PC-3 (cell line): Measurements from ENCODE around the gene CHFR. TPM values are rescaled to one million over a fixed set of nuclear protein-coding genes. Genes with fewer than 3 reads are reported as not detected.

Source experiments
- ATAC-seq: fragments of 200-7000 bp; cut with Tn5 transposase; 2 replicates; pipeline ENCODE4 v1.9.1; 2020; ENCODE audit warnings: mild to moderate bottlenecking, moderate library complexity
- BruUV-seq: library from RNA; stranded (reverse); fragments of 400-500 nt; replicated peaks from 2 replicates; lab custom pipeline; 2021; lab: Mats Ljungman, UMichigan
- CTCF ChIA-PET: fragments of 300-600 bp; sonication (Branson Sonifier 250); formaldehyde crosslinking; loops from one replicate; lab custom pipeline; 2022; ENCODE audit warnings: antibody characterized with exemption; lab: Charles Lee
- POLR2A ChIA-PET: fragments of 300-600 bp; sonication (Branson Sonifier 250); formaldehyde crosslinking; loops from one replicate; lab custom pipeline; 2022; ENCODE audit warnings: antibody characterized with exemption; ENCODE audit not compliant: unreplicated experiment; lab: Charles Lee
- DNase-seq: peaks from one replicate; pipeline ENCODE4 v3.0.0-alpha.2; 2015
- H2AFZ ChIP-seq: fragments of 300-600 bp; sonication (generic); 2 replicates; pipeline ENCODE4 v1.6.0; 2016; ENCODE audit warnings: antibody characterized with exemption, low read length
- H3F3A ChIP-seq: fragments of 300-600 bp; sonication (generic); one replicate; pipeline ENCODE4 v1.6.0; 2017; ENCODE audit warnings: antibody characterized with exemption, low read length, control low read depth, mild to moderate bottlenecking; ENCODE audit not compliant: unreplicated experiment
- H3K27ac ChIP-seq: fragments of 300-600 bp; sonication (generic); 2 replicates; pipeline ENCODE4 v1.5.1; 2016; ENCODE audit warnings: mild to moderate bottlenecking, low read length
- H3K27me3 ChIP-seq: fragments of 300-600 bp; sonication (generic); 2 replicates; pipeline ENCODE4 v1.6.1; 2016; ENCODE audit warnings: low read length, mixed read lengths
- H3K36me3 ChIP-seq: fragments of 300-600 bp; sonication (generic); 2 replicates; pipeline ENCODE4 v1.6.1; 2016; ENCODE audit warnings: low read depth, mixed run types, low read length, mixed read lengths
- H3K4me1 ChIP-seq: fragments of 300-600 bp; sonication (generic); 2 replicates; pipeline ENCODE4 v1.5.1; 2016; ENCODE audit warnings: low read length; ENCODE audit not compliant: insufficient read depth
- H3K4me2 ChIP-seq: fragments of 300-600 bp; sonication (generic); 2 replicates; pipeline ENCODE4 v1.6.0; 2016; ENCODE audit warnings: low read length
- H3K4me3 ChIP-seq: fragments of 300-600 bp; sonication (generic); 2 replicates; pipeline ENCODE4 v1.5.1; 2016; ENCODE audit warnings: mild to moderate bottlenecking, low read length, mixed read lengths
- H3K79me2 ChIP-seq: fragments of 300-600 bp; sonication (generic); 2 replicates; pipeline ENCODE4 v1.6.1; 2017; ENCODE audit warnings: low read length, mixed read lengths
- H3K9ac ChIP-seq: fragments of 300-600 bp; sonication (generic); 2 replicates; pipeline ENCODE4 v1.6.0; 2016; ENCODE audit warnings: mild to moderate bottlenecking, low read length
- H3K9me2 ChIP-seq: fragments of 300-600 bp; sonication (generic); replicated peaks from 2 replicates; pipeline ENCODE4 v1.6.1; 2016; ENCODE audit warnings: mixed run types, low read length, mixed read lengths
- H3K9me3 ChIP-seq: fragments of 300-600 bp; sonication (generic); 2 replicates; pipeline ENCODE4 v1.6.1; 2016; ENCODE audit warnings: low read length, mixed read lengths
- H4K20me1 ChIP-seq: fragments of 300-600 bp; sonication (generic); 2 replicates; pipeline ENCODE4 v1.6.1; 2016; ENCODE audit warnings: low read length, mixed read lengths
- CTCF ChIP-seq: fragments of 300-600 bp; sonication (generic); conservative IDR thresholded peaks from 2 replicates; pipeline ENCODE4 v1.5.1; 2017; ENCODE audit warnings: antibody characterized with exemption, low read depth, mild to moderate bottlenecking, low read length
- EZH2 ChIP-seq: fragments of 300-600 bp; sonication (generic); IDR thresholded peaks from one replicate; pipeline ENCODE4 v1.6.1; 2017; ENCODE audit warnings: antibody characterized with exemption, mild to moderate bottlenecking, low read length; ENCODE audit not compliant: unreplicated experiment
- EZH2phosphoT487 ChIP-seq: fragments of 300-600 bp; sonication (generic); IDR thresholded peaks from 2 replicates; pipeline ENCODE4 v1.6.1; 2018; ENCODE audit warnings: mild to moderate bottlenecking, antibody characterized with exemption, low read length, borderline replicate concordance
- intact Hi-C: fragments of 100-400 bp; cut with micrococcal nuclease; formaldehyde crosslinking; loops from 2 replicates; pipeline ENCODE4 v1.9.0; 2023
- total RNA-seq: library from RNA; depleted of rRNA; stranded (reverse); fragments of >200 nt; gene quantifications from 2 replicates; pipeline ENCODE4 v1.2.3, GENCODE V29; 2014

The CHFR gene
- total RNA-seq, 1 experiment from 2014 or later: 23.3 TPM

GRCh38 chr12:132803888-132804287 lies 83.5 kb downstream of the CHFR start:
- Histone ChIP-seq H3K9me3 (no peaks in the 10 kb centered on the region), H3F3A (no peaks in the 10 kb centered on the region), H3K27ac (no peak overlapping the region), H4K20me1 (peaks cover 24% of the 10 kb centered on the region), H3K27me3 (no peaks in the 10 kb centered on the region), H3K4me3 (no peak overlapping the region), H3K9me2 (no peaks in the 10 kb centered on the region), H3K36me3 (peaks cover 76% of the 10 kb centered on the region), H3K9ac (no peak overlapping the region), H3K4me1 (no peaks in the 10 kb centered on the region), H3K79me2 (peaks cover 30% of the 10 kb centered on the region), H3K4me2 (no peak overlapping the region), H2AFZ (no peak overlapping the region)
- BruUV-seq: no TSS peak
- no peak for TF ChIP-seq EZH2phosphoT487
- no peak for TF ChIP-seq CTCF
- intact Hi-C loops: no loop called here
- DNase-seq: no peak
- ATAC-seq: no peak
- ChIA-PET POLR2A (no interaction called here), CTCF (no interaction called here)

- Histone ChIP-seq H4K20me1 (peaks cover 19% of the 10 kb centered on the region), H3K27me3 (no peaks in the 10 kb centered on the region), H3F3A (no peaks in the 10 kb centered on the region), H3K27ac (no peak overlapping the region), H2AFZ (no peak overlapping the region), H3K36me3 (peaks cover 76% of the 10 kb centered on the region), H3K4me3 (no peak overlapping the region), H3K9ac (no peak overlapping the region), H3K9me2 (no peaks in the 10 kb centered on the region), H3K4me2 (no peak overlapping the region), H3K9me3 (no peaks in the 10 kb centered on the region), H3K79me2 (peaks cover 30% of the 10 kb centered on the region), H3K4me1 (no peaks in the 10 kb centered on the region)
- no peak for DNase-seq
- no peak for ATAC-seq
- CTCF ChIA-PET: no interaction called here
- BruUV-seq: no TSS peak
- TF ChIP-seq EZH2: no peak
- TF ChIP-seq CTCF: no peak
- TF ChIP-seq EZH2phosphoT487: no peak
- POLR2A ChIA-PET: no interaction called here
- intact Hi-C loops: no loop called here
Observed at GRCh38 chr12:132803125-132803524, 84.3 kb downstream of the CHFR start.

- Histone ChIP-seq H3K27me3 (no peaks in the 10 kb centered on the region), H3K4me3 (no peak overlapping the region), H3K36me3 (peaks cover 78% of the 10 kb centered on the region), H3K27ac (no peak overlapping the region), H3K79me2 (peaks cover 23% of the 10 kb centered on the region), H3K9ac (no peak overlapping the region), H4K20me1 (peaks cover 14% of the 10 kb centered on the region), H3K4me1 (no peaks in the 10 kb centered on the region), H3K4me2 (no peak overlapping the region), H3K9me2 (no peaks in the 10 kb centered on the region), H3K9me3 (no peaks in the 10 kb centered on the region), H2AFZ (no peak overlapping the region), H3F3A (no peaks in the 10 kb centered on the region)
- ATAC-seq: no peak
- BruUV-seq: no TSS peak
- intact Hi-C loops: no loop called here
- CTCF ChIA-PET: no interaction called here
- POLR2A ChIA-PET: no interaction called here
- no peak for TF ChIP-seq CTCF
- DNase-seq: no peak
Observed at GRCh38 chr12:132801741-132802140, 85.7 kb downstream of the CHFR start.
